ENCODE data around the gene YIF1B. TPM values are rescaled to one million over a fixed set of nuclear protein-coding genes. Genes with fewer than 3 reads are reported as not detected.

Gene YIF1B
- total RNA-seq, 1 donor from 2014 or later, result 33.0 TPM

GRCh38 chr19:38360351-38360750, 44.6 kb upstream of the YIF1B start:
- no peak for TF ChIP-seq CTCF (IDR thresholded peaks at IDR 0.05; ENCODE audit: borderline replicate concordance)
- H3K27ac ChIP-seq (replicated peaks), result no peak overlapping the region
- H3K9me3 ChIP-seq (replicated peaks), result no peaks in the 10 kb centered on the region
- no peak for DNase-seq
- no peaks in the 10 kb centered on the region for H3K36me3 ChIP-seq
- peaks cover 56% of the 10 kb centered on the region for H3K27me3 ChIP-seq (ENCODE audit: low read depth)
- H3K4me1 ChIP-seq, result peaks cover 20% of the 10 kb centered on the region
- intact Hi-C loops (cut with micrococcal nuclease), result no loop called here
- no peak overlapping the region for H3K4me3 ChIP-seq

GRCh38 chr19:38359242-38360021, 43.7 kb upstream of the YIF1B start:
- Histone ChIP-seq H3K36me3 (no peaks in the 10 kb centered on the region), H3K27ac (replicated peaks) (no peak overlapping the region), H3K27me3 (ENCODE audit: low read depth) (peaks cover 65% of the 10 kb centered on the region), H3K4me3 (no peak overlapping the region), H3K9me3 (replicated peaks) (no peaks in the 10 kb centered on the region), H3K4me1 (peaks cover 20% of the 10 kb centered on the region)
- DNase-seq, result no peak
- intact Hi-C loops (cut with micrococcal nuclease), result no loop called here
- TF ChIP-seq CTCF (IDR thresholded peaks at IDR 0.05; ENCODE audit: borderline replicate concordance), result no peak

GRCh38 chr19:38358071-38358470, 42.3 kb upstream of the YIF1B start:
- Histone ChIP-seq H3K4me1 (peaks cover 20% of the 10 kb centered on the region), H3K27ac (replicated peaks) (no peak overlapping the region), H3K4me3 (no peak overlapping the region), H3K9me3 (replicated peaks) (no peaks in the 10 kb centered on the region), H3K27me3 (ENCODE audit: low read depth) (peaks cover 76% of the 10 kb centered on the region), H3K36me3 (no peaks in the 10 kb centered on the region)
- intact Hi-C loops (cut with micrococcal nuclease), result no loop called here
- no peak for DNase-seq
- TF ChIP-seq CTCF (IDR thresholded peaks at IDR 0.05; ENCODE audit: borderline replicate concordance), result no peak

DNA sequence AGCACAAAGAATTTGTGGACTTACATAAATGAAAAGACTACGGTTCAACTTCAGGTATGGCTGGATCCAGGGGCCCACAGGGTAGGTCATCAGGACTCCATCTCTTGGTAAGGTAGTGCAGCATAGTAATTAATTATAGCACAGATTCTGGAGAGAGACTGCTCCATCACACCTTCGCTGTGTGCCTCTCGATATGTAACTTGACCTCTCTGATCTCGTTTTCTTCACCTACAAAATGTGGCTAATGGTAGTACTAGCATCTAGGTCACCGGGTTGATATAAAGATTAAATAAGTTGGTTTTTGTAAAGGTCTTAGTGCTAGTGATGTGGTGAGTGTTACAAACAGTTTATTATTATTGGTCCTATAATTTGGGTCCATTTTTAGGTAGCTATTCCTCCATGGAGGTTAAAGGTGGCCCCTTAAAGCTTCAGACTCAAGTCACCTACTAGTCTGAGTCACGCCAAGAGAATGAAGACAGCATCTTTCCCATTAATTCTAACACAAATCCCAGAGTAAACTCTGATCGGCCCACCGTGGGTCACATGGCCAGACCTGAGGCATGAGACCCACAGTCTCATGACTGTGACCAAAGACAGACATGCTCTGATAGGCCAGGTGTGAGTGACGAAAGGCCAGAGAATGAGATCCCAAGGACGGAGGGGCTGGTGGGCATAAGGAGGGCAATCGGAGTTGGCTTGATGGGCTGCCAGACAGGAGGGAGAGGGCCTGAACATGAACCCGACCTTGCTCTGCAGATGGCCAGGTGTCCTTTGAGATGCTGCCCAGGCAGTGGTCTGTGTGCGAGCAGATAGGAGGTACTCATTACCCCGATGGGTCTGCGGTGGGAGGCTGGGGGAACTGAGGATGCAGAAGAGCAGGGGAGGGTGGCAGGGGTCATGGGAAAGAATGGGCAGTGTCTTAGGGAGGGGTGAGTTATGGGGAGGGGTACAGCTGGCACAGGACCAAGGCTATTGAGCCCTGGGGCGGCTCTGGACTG, 40.3 kb upstream of the YIF1B start:
- no peak for DNase-seq
- H3K36me3 ChIP-seq, result no peaks in the 10 kb centered on the region
- no peaks in the 10 kb centered on the region for H3K9me3 ChIP-seq (replicated peaks)
- intact Hi-C loops (cut with micrococcal nuclease), result no loop called here
- no peaks in the 10 kb centered on the region for H3K4me1 ChIP-seq
- TF ChIP-seq CTCF (IDR thresholded peaks at IDR 0.05; ENCODE audit: borderline replicate concordance), result no peak
- no peak overlapping the region for H3K27ac ChIP-seq (replicated peaks)
- H3K4me3 ChIP-seq, result no peak overlapping the region
- H3K27me3 ChIP-seq (ENCODE audit: low read depth), result peaks cover 93% of the 10 kb centered on the region

- Histone ChIP-seq H3K36me3 (no peaks in the 10 kb centered on the region), H3K4me1 (no peaks in the 10 kb centered on the region), H3K4me3 (no peak overlapping the region), H3K27ac (replicated peaks) (no peak overlapping the region), H3K27me3 (ENCODE audit: low read depth) (peaks cover 70% of the 10 kb centered on the region), H3K9me3 (replicated peaks) (no peaks in the 10 kb centered on the region)
- intact Hi-C loops (cut with micrococcal nuclease), result no loop called here
- TF ChIP-seq CTCF (IDR thresholded peaks at IDR 0.05; ENCODE audit: borderline replicate concordance), result no peak
- no peak for DNase-seq
These were observed 36.9 kb upstream of the YIF1B start for GRCh38 chr19:38352611-38353010.
